ENCODE measurements around the gene CLDN22. TPM values are rescaled to one million over a fixed set of nuclear protein-coding genes. Genes with fewer than 3 reads are reported as not detected.

Gene CLDN22
- total and polyA plus RNA-seq, 9 of the 15 experiments (the other 6 are each of a cell fraction or from before 2014, with no cell fraction given) = 0.21 TPM; not detected in 8

- no peak overlapping the region for H2AFZ ChIP-seq (ENCODE audit: low read depth, low read length)
- no peaks in the 10 kb centered on the region for H3K9me1 ChIP-seq (ENCODE audit: control insufficient read depth, insufficient read depth, low read length)
- H3K79me2 ChIP-seq (ENCODE audit: control insufficient read depth, insufficient read depth, low read length) = no peaks in the 10 kb centered on the region
- TF ChIP-seq ZNF134 (CRISPR knock-in tag; conservative IDR thresholded peaks at IDR 0.05) (no peak), CBFB (CRISPR knock-in tag; IDR thresholded peaks at IDR 0.05) (no peak), ZNF407 (IDR thresholded peaks at IDR 0.05; ENCODE audit: low read depth) (no peak)
- H3K4me3 ChIP-seq = no peak overlapping the region
- no TSS peak for BruUV-seq (replicated peaks)
- peaks cover 7% of the 10 kb centered on the region; the same call in 1 of the 2 replicates for H3K9me3 ChIP-seq (replicated peaks; ENCODE audit: control insufficient read depth, insufficient read depth, low read depth, low read length)
- intact Hi-C loops (cut with micrococcal nuclease) = no loop called here
- no peak overlapping the region for H3K27ac ChIP-seq (ENCODE audit: extremely low read depth, low read depth, low read length)
- no peak for ATAC-seq
- H3K27me3 ChIP-seq (ENCODE audit: control insufficient read depth in 2 of 2, insufficient read depth in 2 of 2, low read length in 2 of 2) = no peaks in the 10 kb centered on the region
- CTCF ChIA-PET (ENCODE audit: low intra/inter-chr PET ratio) = no interaction called here
- H4K20me1 ChIP-seq (replicated peaks; ENCODE audit: control insufficient read depth, insufficient read depth, low read length) = no peaks in the 10 kb centered on the region
- in situ Hi-C loops (cut with MboI) = loop anchor here (10.0 to 25.0 kb wide), 2 partner anchors 132 to 810 kb away; no protein-coding TSS in a partner anchor
- H3K9ac ChIP-seq (ENCODE audit: insufficient read depth in 1 of 2, low read depth in 2 of 2, low read length in 2 of 2) = no peak overlapping the region
- 70% methylated on average over 3 of the region's 3 CpGs for WGBS (ENCODE audit: insufficient coverage, low coverage, missing lambda C conversion rate)
- no peak for DNase-seq (ENCODE audit: extremely low read depth in 1 of 4, low spot score in 3 of 4)
- H3K4me1 ChIP-seq (replicated peaks in 1 of 2; ENCODE audit: control insufficient read depth in 2 of 2, insufficient read depth in 2 of 2, low read length in 2 of 2) = no peaks in the 10 kb centered on the region
- FAIRE-seq = no peak
- peaks cover 36% of the 10 kb centered on the region; the same call in 2 of the 3 replicates for H3K36me3 ChIP-seq (ENCODE audit: control insufficient read depth, insufficient read depth, low read length)
- POLR2A ChIA-PET = no interaction called here
- H3K4me2 ChIP-seq (ENCODE audit: insufficient read depth, low read length) = no peak overlapping the region
Observed at GRCh38 chr4:183272384-183272783, 47.7 kb downstream of the CLDN22 start.

Measured in K562 (cell line).